ENCODE results near the gene CCDC187.

Gene CCDC187

DNA sequence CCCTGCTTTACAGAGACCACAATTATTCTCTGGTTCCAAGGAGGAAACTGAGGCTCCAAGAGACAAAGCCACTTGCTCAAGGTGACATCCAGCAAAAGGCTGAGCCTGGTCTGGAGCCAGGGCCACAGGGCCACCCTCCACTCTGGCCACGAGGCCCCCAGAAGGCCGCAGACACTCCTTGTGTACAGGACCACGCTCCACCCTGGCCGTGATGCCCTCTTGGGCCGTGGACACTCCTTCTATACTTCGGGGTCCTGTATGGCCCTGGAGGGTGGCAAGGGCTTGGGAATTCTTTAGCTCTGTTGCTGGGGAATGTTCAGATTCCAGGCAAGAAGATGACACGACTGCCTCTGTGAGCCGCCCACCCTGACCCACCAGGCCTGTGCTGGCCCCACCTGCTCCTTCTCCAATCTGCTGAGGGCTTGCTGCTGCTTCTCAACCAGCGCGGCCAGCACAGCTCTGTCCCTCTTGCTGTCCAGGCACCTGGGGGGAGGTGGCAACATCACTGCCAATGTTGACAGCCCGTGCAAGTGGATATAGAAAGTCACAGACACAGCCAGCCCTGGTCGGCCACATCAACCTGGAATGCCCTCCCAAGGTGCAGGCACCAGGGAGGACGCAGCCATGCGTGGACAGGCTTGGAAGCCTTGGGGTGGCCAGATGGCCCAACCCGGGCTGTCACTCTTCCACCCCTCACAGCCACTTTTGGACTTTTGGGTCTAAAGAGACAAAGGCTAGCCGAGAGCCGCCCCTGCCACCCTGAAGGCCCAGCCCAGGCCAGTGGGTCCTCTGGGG, 38.1 kb downstream of the CCDC187 start:
- no peak for DNase-seq

DNA sequence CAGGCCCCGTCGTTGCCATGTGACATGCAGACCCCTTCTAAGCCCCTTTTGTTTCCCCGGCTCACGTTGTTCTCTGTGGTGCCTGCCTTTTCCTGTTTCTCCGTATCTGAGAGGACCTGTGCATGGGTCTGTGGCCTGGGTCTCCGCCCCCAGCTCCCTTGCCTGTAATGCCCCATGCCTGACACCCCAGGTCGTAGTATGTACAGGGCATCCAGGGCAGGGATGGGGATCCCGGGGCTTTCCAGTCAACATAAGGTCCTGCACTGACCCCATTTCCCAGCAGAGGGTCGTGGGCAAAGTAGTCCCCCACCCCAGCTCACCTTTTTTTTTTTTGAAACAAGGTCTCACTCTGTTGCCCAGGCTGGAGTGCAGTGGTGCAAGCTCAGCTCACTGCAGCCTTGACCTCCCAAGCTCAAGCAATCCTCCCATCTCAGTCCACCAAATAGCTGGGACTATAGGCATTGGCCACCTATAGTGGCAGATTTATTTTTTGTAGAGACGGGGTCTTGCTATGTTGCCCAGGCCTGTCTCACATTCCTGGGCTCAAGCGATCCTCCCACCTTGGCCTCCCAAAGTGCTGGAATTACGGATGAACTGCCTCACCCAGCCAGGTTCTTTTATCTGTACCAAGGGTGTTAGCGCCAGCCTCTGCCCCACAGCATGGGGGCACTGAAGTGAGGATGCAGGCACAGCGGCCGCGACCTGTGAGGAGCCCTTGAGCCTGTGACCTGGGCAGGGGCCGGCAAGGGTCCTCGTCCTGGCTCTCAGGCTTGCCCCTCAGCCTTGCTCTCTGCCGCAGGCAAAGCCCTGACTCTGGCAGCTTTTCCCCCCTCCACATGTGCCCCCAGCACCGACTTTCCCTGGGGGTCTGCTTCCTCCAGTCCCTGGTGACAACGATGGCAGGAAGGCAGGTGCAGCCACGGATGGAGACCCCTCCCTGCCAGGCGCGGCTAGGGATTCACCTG, 39.2 kb downstream of the CCDC187 start:
- DNase-seq, result no peak

DNA sequence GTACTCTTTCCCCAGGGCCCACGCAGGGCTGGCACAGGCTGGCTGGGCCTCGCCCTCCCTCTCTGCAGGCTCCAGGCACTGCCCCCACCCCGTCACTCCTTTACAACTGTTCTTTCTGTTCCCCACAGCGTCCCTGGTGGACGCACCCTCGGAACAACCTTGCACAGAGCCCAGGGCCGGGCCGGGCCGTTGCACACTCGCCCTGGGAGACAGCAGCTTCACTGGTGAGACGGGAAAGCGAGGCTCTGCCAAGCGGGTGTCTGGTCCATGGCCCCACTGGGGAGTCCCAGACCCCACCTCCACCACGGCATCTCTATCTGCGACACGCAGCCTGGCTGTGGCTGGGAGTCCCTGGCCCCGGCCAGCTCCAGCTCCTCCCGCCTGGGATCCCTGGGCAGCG, 39.9 kb downstream of the CCDC187 start:
- DNase-seq, result no peak

DNA sequence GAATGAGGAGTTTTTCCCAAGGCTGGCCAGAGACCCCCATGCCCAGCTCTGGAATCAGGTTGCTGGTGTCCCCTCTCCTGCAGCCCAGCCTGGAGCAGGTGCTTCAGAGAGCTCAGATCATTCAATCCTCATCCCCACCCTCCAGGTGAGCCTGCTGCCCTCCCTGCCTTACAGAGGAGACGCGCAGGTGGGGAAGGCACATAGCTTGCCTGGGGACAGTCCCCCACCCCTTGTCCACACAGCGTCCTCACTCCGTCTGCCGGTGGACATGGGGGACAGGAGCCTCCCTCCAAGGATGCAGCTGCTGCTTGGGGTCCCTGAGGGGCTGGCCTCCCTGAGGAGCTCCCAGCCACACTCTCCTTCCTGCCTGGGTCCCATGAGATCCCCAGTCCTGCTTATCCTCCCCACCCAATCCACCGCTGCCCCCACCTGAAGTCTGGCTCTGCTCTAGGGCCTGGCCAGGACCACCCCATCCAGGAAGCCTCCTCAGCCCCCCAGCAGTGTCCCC, 41.2 kb downstream of the CCDC187 start:
- no peak for DNase-seq

DNA sequence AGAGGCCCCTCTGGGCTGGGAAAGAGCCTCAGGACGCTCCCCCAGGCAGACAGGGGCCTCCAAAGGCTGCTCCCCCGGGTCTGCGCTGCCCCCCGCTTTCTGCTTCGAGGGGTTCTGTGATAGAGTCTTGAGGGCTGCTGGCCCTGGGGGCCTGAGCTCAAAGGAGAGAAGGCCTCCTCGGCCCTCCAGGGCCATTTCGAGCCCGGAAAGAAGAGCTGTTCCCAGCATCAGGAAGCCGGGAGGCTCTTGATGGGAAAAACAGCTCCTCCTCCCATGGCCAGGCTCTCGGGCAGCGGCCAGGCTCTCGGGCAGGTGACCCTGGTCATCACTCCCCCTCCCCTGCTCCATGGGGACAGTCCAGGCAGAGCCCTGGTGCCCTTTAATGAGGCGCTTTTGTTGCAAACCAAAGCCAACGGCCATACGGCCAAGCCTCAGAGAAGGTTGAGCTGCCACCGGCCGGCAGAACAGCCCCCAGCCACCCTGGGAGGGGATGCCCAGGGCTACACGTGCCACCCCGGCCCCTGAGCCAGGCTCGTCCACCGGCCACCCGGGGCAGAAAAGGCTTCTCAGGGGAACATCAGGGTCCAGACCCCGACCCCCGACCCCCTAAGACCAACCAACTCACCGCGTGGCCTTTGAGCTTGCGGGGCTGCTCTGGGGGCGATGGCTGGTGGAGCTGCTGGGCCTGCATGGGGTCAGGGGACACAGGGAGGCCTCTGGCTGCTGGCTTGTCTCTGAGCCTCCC, 42.0 kb downstream of the CCDC187 start:
- DNase-seq, result no peak

DNA sequence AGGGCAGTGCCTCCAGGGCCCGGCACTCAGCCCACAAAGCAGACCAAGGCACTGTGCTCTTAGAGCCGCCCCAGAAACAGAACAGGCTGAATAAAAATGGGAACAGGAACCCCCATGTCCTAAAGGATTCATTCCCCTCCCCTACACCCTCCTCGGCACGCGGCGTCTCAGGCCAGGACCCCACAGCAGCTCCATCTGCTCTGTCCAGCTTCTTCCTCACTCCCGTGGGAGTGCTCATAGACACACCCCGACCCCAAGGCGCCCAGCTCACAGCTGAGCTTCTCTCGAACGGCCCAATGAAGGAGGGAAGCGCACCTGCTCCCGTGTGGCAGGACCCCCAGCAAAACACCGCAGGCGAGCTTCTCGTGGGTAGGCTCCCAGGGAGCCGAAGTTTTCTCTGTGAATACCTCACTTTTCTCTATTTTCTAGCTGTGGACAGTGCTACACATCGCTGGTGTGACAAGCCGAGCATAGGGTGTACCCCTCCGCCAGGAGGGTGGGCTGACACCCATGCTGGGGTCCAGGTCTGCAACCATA, 42.9 kb downstream of the CCDC187 start:
- no peak for DNase-seq

DNA sequence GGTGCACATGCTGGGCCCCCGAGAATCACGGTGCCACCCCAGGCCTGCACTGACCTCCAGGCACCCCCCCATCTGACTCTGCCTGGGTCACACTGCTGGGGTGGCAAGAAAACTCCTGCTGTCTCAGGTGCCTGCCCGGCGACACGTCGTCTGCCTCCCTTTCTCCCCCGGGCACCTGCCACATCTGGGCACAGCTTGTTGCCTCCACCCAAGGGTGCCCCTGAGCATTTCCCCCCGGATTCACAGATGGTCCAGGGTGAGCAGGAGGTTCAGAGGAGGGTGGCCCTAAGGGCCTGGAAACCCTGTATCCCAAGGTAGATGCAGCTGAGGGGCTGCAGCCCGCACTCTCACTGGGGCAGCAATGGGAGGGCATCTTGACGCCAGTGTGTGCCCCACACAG, 43.4 kb downstream of the CCDC187 start:
- DNase-seq, result no peak

DNA sequence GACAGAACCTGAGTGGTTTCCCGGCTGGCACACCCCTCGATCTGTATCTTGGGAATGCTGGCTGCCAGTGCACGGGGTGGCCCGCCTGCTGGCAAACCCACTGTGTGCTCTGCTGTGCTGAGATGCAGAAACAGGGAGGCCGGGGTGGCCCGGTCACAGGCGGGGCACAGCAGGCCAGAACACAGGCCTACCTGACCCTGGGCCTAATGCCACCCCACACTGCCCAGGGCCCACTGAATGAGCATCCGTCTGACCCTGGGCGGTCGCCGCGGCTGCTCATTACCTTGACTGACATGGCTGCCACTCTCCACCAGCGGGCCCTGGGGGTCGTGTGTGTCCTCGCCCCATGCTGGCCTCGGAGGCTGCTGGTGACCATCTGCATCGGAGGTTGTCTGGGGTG, 44.1 kb downstream of the CCDC187 start:
- no peak for DNase-seq

DNA sequence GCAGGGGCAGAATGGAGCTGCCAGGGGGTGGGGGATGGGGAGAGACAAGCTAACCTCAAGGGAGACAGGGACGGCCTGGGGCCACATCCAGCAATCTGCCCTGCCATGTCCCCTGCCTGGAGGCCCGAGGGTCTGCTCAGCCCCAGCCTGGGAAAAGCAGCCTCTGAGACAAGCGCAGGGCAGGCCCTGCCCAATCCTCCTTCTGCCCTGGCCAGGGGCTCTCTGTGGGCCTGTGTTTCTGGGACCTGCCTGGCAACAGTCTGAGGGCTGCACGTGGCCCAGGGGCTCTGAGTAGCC, 44.4 kb downstream of the CCDC187 start:
- DNase-seq, result no peak

DNA sequence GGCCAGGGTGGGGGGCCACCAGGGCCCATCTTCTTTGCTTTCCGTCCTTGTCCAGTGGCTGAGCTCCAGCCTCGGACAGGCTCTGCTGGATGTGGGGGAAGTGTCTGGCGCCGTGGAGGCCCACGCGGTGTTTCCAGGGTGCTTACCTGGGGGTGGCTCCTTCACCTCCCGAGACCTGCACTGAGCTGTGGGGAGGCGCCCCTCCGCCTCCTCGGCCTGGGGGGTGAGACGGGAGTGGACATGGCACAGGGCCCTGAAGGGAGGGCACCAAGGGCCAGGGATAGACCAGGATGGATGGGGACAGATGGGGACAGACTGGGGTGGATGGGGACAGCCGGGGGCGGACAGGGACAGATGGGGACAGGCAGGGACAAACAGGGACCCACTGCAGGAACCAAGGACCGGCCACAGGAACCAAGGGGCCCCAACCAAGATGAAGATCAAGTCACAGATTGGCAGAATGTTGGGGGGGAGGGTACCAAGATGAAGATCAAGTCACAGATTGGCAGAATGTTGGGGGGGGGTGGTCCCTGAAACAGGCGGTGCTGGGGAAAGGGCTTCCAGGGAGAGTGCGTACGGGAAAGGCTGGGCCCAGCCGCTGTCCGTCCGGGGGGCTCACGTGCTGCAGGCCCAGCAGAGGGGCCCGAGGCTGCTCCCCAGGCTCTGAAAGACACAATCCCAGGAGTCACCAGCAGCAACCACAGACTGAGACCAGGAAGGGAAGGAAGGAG, 44.9 kb downstream of the CCDC187 start:
- DNase-seq, result no peak

DNA sequence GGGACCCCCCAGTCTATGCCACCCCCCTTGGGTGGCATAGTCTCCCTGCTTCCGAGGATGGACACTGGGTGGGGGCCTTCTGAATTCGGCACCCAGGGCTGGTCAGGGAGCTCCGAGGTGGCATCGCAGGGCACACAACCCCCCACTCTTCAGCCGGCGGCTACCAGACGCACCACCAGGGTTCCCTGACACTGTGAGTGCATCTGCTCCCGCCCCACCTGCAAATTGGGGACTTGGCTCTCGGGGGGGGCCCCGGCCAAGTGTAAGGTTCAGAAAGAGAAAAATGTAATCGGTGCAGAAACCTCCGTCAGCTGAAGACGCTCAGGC, 45.6 kb downstream of the CCDC187 start:
- no peak for DNase-seq

DNA sequence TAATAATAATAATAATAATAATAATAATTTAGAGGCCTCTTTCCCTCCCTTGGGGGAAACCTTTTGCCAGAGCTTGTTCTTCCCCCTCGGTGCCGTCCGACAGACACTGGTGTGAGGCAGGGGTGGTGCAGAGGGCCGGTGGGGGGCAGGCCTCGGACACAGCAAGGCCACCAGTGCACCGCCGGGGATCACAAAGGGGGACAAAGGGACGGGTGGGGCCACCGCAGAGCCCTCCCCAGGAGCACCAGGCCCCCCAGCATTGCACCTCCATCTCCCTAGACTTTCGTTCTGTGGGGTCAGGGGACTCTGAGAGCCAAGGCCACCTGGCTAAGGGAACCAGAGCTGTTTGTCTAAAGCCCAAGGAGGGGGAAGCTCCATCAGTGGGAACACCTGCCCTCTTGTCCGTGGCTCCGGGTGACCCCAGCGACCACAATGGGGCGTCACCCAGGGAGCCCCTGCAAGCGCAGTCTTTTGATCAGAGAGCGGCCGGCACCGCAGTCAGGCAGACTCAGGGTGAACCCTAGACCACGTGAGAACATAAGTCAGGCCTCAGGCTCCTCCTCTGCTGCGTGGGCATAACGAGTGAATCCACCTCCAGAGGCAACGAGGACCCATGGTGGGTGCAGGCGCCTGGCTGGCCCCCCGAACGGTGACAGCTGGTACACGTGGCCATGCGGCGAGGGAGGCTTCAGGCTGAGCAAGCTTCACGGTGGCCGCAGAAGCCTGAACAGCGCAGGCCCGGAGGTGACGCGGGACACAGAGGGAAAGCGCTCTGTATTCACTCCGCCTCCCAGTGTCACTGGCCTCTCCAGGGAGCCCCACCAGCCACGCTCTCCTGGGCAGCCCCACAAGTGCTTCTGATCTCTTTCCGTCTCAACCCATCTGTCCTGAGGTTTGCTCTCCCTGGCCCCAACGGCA, 46.3 kb downstream of the CCDC187 start:
- no peak for DNase-seq

DNA sequence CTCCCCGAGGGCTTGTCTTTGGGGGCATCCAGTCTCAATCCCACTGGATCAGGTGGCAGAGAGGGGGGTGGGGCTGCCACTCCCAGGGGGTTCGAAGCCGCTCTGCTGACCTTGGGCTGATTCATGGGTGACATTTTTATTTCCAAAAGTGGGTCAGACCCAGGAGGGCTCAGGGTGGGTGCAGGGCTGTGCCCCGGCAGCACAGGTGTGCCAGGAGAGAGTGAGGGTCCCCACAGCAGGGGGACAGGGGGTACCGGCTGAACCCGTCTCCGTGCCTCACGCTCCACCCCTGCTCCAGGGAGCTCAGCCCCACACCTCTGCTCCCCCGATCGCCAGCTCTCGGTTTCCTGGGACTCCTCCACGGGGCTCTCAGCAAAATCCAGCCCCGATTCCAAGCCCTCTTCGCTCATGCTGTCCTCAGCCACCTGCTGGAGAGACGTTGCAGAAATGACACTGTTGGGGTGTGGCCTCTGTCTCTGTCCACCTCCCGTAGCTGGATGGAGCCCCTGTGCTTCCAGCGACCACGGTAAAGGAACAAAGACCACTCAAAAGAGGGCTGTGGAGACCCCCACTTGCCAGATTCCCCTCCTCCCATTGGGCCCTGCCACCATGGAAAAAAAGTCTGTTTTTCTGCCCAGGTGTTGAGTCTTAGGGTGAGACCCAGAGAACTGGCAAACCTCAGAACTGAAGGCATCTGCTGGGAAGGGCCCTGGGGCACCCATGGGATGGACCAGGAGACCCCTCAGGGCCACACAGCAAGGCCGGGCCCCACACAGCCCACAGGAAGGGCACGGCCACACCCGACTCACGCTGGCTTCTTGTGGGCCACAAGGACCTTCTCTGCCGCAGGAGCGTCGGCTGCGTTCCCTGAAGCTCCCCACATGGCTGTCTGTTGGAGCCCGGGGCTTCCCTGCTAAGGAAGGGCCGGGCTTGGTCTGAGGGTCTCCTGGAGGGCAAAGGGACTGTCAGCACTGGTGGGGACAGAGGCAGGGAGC, 47.7 kb downstream of the CCDC187 start:
- peak in 1 of 2 experiments; percentile 7 for DNase-seq

DNA sequence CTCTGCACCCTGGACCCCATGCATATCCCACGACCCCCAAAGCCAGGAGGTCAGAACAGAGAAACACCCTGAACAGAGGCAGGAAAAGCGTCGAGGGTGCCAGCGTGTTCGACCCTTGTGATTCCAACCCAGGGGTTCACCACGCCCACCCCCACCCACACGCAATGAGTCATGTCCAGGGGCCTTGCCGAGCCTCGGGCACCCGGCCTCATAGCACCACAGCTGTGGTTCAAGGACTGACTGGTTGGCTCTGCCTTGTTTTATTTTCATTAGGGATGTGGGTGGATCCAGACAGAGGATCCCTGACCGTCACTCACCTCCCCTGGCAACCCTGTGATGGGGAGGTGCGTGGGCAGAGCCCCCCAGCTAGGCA, 48.7 kb downstream of the CCDC187 start:
- no peak for DNase-seq

DNA sequence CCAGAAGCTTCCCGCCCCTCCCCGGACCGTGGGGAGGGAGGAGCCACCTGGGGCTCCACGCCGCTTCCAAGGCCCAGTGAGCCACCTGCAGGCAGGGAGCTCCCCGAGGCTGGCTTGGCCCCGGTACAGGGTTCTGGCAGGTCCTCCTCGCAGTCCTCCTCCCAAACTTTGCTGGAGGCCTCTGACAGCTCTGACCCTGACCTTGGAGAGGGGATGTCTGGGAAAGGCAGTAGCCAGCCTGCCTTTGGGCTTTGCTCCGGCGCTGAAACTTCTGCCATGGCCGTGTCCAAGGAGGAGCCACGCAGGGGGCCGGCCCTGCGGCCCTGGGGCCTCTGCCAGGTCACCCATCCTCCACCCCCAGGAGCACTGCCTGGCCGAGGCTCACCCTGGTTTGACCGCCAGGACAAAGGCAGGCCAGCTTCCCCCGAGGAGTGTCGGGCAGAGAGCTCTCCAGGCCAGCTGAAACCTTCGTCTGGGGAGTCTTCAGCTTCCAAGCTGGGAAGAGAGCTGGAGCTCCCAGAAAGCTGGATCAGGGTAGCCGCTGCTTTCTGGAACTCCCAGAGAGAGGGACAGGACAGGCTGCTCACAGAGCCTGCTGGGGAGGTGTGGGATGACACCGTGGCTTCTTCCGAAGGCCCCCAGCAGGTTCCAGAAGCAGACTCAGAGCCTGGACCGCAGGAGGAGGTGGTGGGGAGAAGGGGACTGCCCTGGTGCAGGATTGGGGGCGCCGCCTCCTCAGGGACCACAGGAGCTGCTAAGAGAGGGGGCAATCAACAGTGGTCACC, 49.3 kb downstream of the CCDC187 start:
- no peak for DNase-seq

DNA sequence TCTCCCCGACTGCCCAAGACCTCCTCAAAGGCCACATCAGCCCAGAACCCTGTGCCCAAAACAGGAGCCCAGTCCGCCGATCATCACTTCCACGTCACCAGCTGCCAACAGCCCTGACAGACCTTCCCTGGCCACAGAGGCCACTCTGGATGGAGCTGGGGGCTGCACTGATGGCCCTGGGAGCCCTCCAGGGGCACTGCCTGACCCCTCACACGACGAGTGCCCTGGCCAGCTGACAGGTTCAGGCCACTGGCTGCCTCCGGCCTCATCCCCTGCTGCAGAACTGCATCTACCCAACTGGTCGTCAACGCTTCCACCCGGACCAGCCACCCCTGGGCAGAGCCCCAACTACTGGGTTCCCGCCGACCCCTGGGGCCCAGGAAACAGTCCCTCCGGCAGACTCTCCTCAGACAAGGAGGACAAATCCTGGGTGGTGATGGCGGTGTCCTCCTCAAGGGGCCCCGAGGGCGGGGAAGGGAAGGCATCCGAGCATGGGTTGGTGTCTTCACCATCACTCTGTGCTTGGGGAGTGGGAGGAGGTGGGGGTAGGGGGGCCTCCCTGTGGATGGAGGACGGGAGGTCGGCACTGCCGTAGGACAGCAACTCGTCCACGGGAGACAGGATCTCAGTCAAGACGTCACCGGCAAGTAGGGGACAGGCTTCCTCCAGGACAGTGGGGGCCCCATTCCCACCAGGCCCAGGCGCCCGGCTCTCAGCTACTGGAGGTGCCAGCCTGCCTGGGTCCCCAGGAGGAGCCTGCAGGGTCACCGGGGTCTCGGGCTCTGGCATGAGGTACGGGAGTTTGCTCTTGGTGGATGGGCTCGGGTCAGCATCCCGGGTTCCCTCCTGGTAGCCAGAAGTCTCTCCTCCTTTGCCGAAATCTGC, 50.4 kb downstream of the CCDC187 start:
- no peak for DNase-seq

DNA sequence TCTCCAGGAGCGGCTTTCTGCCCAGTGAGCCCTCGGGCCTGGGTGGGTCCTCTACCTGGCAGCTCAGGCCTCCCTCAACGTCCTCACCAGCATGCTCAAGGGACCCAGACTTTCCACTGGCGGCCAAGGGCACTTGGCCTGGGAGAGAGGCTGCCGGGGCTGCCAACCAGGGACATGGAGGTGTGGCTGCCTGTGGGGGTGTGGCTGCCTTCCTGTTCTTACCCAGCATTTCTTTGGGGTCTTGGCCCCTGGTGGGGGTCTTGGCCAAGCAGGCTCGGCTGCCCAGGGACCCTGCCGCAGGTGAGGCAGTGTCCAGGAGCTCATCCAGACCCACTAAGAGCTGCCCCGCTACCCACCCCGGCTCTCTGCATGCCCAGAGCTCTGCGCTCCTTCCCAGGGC, 51.0 kb downstream of the CCDC187 start:
- DNase-seq, result no peak

DNA sequence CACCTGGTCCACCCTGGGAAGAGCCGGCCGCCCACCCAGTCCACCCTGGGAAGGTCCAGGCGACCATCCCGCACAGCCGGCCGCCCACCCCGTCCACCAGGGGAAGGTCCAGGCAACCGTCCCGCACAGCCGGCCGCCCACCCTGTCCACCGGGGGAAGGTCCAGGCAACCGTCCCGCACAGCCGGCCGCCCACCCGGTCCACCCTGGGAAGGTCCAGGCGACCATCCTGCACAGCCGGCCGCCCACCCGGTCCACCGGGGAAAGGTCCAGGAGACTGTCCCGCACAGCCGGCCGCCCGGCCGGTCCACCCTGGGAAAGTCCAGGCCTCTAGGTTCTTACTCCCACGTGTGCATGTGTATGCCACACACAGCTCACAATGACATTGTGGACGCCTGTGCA, 51.6 kb downstream of the CCDC187 start:
- DNase-seq, result no peak

All from NCI-H2081 (cell line).